Measurements from ENCODE around the gene FRMD7. TPM values are rescaled to one million over a fixed set of nuclear protein-coding genes. Genes with fewer than 3 reads are reported as not detected.

Gene FRMD7
- total RNA-seq, 1 experiment from 2014 or later, result not detected

DNA sequence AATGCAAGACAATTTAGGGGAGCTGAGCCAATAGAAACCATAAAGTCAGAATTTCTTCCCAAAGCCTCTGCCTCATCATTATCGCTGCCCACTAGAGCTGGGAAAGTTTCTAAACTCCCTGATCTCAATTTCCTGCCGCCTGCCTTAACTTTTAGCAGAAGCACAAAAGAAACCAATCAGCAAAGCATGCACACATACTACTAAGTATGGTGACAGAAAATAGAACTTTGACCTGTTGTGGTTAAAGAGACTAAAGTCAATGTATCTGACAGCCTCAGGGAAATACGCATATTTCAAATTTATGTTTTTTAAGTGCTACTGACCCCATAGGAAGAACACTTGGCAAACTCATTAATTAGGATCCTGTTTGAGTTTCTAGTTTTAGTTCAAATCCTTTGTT, 94.7 kb downstream of the FRMD7 start:
- no peaks in the 10 kb centered on the region for H3K27me3 Mint-ChIP-seq (ENCODE audit: low read depth)
- no peaks in the 10 kb centered on the region for H3K9me3 Mint-ChIP-seq
- DNase-seq (ENCODE audit: low spot score), result no peak
- H3K4me3 Mint-ChIP-seq, result no peak overlapping the region
- no peak for ATAC-seq
- no peaks in the 10 kb centered on the region for H3K36me3 Mint-ChIP-seq
- ChIA-PET POLR2A (no interaction called here), CTCF (no interaction called here)
- TF ChIP-seq NFYB (CRISPR knock-in tag; conservative IDR thresholded peaks at IDR 0.05; ENCODE audit: low read depth), result no peak
- no peak for TF ChIP-seq HMGA2 (CRISPR knock-in tag; IDR thresholded peaks at IDR 0.05)
- TF ChIP-seq NFATC4 (CRISPR knock-in tag; IDR thresholded peaks at IDR 0.05), result no peak
- TF ChIP-seq ZNF396 (CRISPR knock-in tag; IDR thresholded peaks at IDR 0.05; ENCODE audit: borderline replicate concordance), result no peak
- TF ChIP-seq, protein P1, sequence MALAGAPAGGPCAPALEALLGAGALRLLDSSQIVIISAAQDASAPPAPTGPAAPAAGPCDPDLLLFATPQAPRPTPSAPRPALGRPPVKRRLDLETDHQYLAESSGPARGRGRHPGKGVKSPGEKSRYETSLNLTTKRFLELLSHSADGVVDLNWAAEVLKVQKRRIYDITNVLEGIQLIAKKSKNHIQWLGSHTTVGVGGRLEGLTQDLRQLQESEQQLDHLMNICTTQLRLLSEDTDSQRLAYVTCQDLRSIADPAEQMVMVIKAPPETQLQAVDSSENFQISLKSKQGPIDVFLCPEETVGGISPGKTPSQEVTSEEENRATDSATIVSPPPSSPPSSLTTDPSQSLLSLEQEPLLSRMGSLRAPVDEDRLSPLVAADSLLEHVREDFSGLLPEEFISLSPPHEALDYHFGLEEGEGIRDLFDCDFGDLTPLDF (CRISPR knock-in tag; IDR thresholded peaks at IDR 0.05), result no peak
- TF ChIP-seq FOXK1 (CRISPR knock-in tag; IDR thresholded peaks at IDR 0.05), result no peak
- TF ChIP-seq, protein P2, sequence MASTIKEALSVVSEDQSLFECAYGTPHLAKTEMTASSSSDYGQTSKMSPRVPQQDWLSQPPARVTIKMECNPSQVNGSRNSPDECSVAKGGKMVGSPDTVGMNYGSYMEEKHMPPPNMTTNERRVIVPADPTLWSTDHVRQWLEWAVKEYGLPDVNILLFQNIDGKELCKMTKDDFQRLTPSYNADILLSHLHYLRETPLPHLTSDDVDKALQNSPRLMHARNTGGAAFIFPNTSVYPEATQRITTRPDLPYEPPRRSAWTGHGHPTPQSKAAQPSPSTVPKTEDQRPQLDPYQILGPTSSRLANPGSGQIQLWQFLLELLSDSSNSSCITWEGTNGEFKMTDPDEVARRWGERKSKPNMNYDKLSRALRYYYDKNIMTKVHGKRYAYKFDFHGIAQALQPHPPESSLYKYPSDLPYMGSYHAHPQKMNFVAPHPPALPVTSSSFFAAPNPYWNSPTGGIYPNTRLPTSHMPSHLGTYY (CRISPR knock-in tag; IDR thresholded peaks at IDR 0.05), result no peak
- TF ChIP-seq, protein P3, sequence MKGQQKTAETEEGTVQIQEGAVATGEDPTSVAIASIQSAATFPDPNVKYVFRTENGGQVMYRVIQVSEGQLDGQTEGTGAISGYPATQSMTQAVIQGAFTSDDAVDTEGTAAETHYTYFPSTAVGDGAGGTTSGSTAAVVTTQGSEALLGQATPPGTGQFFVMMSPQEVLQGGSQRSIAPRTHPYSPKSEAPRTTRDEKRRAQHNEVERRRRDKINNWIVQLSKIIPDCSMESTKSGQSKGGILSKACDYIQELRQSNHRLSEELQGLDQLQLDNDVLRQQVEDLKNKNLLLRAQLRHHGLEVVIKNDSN (CRISPR knock-in tag; IDR thresholded peaks at IDR 0.05), result no peak
- peaks cover 67% of the 10 kb centered on the region for H3K4me1 Mint-ChIP-seq
- H3K27ac Mint-ChIP-seq, result no peak overlapping the region

DNA sequence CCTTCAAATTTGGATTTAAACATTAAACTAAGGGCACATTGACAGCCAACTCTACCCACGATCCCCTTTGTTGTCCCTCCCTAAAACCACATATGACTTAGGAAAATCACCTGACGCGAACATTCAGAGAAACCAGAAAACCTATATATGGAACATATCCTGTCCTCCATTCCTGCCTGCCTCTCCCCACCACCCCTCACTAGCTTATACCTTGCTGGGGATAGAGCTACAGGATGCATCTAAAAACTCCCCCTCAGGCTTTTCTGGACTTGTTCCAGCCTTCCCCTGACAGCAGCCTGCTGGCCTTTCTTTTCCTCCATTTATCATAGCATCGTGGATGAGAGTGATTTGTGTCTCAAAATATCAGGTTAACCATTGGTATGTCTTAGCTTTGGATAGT, 96.0 kb downstream of the FRMD7 start:
- POLR2A ChIA-PET, result no interaction called here
- Mint-ChIP-seq H3K27ac (no peak overlapping the region), H3K9me3 (no peaks in the 10 kb centered on the region), H3K4me1 (peaks cover 66% of the 10 kb centered on the region), H3K27me3 (ENCODE audit: low read depth) (no peaks in the 10 kb centered on the region), H3K36me3 (no peaks in the 10 kb centered on the region), H3K4me3 (no peak overlapping the region)
- ATAC-seq (no peak), DNase-seq (ENCODE audit: low spot score) (no peak)
- TF ChIP-seq ZNF219 (CRISPR knock-in tag; IDR thresholded peaks at IDR 0.05; ENCODE audit: borderline replicate concordance), result no peak
- TF ChIP-seq FOXJ3 (CRISPR knock-in tag; IDR thresholded peaks at IDR 0.05; ENCODE audit: borderline replicate concordance), result no peak
- no peak for TF ChIP-seq MXD4 (CRISPR knock-in tag; IDR thresholded peaks at IDR 0.05; ENCODE audit: borderline replicate concordance)
- TF ChIP-seq, protein P4, sequence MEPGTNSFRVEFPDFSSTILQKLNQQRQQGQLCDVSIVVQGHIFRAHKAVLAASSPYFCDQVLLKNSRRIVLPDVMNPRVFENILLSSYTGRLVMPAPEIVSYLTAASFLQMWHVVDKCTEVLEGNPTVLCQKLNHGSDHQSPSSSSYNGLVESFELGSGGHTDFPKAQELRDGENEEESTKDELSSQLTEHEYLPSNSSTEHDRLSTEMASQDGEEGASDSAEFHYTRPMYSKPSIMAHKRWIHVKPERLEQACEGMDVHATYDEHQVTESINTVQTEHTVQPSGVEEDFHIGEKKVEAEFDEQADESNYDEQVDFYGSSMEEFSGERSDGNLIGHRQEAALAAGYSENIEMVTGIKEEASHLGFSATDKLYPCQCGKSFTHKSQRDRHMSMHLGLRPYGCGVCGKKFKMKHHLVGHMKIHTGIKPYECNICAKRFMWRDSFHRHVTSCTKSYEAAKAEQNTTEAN (CRISPR knock-in tag; IDR thresholded peaks at IDR 0.05), result no peak
- no peak for TF ChIP-seq ZNF423 (CRISPR knock-in tag; IDR thresholded peaks at IDR 0.05)
- CTCF ChIA-PET, result no interaction called here

DNA sequence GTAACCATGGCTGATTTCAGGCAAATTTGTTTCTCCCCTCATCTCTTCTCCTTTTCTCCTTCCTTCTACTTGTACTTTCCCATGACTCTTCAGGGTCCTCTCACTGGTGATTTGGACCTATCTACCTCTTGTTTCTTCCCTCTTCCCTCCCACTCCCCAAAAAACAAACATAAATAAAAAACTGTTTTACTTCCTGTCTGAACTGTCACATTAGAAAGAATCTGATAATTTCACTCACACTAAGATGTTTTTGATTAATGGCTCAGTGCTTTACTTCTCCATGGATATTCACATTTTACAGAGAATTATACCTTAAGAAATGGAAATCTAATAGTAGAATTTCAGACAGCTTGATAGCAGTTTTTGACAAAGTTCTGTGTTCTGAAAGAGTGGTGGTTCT, 97.6 kb downstream of the FRMD7 start:
- Mint-ChIP-seq H3K4me3 (no peak overlapping the region), H3K9me3 (no peaks in the 10 kb centered on the region), H3K36me3 (no peaks in the 10 kb centered on the region), H3K4me1 (peaks cover 74% of the 10 kb centered on the region), H3K27me3 (ENCODE audit: low read depth) (no peaks in the 10 kb centered on the region), H3K27ac (no peak overlapping the region)
- ChIA-PET POLR2A (no interaction called here), CTCF (no interaction called here)
- ATAC-seq, result no peak
- no peak for DNase-seq (ENCODE audit: low spot score)
- TF ChIP-seq TCF7 (CRISPR knock-in tag; IDR thresholded peaks at IDR 0.05; ENCODE audit: low read depth) (no peak), NR3C1 (CRISPR knock-in tag; conservative IDR thresholded peaks at IDR 0.05; ENCODE audit: low read depth) (no peak), ATF1 (CRISPR knock-in tag; IDR thresholded peaks at IDR 0.05) (no peak), NFE2L1 (CRISPR knock-in tag; IDR thresholded peaks at IDR 0.05) (no peak), FOXJ3 (CRISPR knock-in tag; IDR thresholded peaks at IDR 0.05; ENCODE audit: borderline replicate concordance) (no peak), ESRRA (CRISPR knock-in tag; IDR thresholded peaks at IDR 0.05; ENCODE audit: borderline replicate concordance) (no peak), ZBTB21 (CRISPR knock-in tag; IDR thresholded peaks at IDR 0.05; ENCODE audit: borderline replicate concordance) (no peak), ZNF219 (CRISPR knock-in tag; IDR thresholded peaks at IDR 0.05; ENCODE audit: borderline replicate concordance) (no peak), ZNF423 (CRISPR knock-in tag; IDR thresholded peaks at IDR 0.05) (no peak)
- TF ChIP-seq, protein P5, sequence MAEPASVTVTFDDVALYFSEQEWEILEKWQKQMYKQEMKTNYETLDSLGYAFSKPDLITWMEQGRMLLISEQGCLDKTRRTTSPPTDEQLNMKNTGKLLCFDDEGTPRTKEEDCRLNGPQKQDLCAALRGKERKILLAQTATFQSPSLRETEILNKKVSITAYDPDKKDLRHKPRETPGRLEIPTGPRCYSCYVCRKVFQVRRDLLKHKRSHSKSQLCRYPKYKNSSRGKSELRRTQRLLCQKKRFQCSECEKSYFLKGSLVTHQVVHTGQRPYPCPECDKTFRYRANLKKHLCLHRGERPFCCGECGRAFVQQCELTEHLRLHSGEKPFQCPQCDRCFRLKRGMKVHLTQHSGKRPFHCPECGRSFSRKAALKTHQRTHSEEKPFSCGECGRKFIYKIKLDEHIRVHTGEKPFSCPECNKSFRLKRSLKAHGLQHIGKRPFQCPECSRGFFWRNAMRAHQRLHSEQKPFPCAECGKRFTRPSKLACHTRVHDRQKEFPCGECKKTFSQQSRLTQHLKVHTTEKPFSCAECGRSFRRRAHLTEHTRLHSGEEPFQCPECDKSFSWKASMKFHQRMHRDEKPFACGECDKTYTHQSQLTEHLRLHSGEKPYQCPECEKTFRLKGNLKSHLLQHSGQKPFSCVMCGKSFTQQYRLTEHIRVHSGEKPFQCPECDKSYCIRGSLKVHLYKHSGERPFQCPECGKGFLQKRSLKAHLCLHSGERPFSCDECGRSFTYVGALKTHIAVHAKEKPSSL (CRISPR knock-in tag; conservative IDR thresholded peaks at IDR 0.05), result no peak
- TF ChIP-seq, protein P6, sequence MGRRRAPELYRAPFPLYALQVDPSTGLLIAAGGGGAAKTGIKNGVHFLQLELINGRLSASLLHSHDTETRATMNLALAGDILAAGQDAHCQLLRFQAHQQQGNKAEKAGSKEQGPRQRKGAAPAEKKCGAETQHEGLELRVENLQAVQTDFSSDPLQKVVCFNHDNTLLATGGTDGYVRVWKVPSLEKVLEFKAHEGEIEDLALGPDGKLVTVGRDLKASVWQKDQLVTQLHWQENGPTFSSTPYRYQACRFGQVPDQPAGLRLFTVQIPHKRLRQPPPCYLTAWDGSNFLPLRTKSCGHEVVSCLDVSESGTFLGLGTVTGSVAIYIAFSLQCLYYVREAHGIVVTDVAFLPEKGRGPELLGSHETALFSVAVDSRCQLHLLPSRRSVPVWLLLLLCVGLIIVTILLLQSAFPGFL (CRISPR knock-in tag; IDR thresholded peaks at IDR 0.05; ENCODE audit: borderline replicate concordance), result no peak
- TF ChIP-seq, protein P7, sequence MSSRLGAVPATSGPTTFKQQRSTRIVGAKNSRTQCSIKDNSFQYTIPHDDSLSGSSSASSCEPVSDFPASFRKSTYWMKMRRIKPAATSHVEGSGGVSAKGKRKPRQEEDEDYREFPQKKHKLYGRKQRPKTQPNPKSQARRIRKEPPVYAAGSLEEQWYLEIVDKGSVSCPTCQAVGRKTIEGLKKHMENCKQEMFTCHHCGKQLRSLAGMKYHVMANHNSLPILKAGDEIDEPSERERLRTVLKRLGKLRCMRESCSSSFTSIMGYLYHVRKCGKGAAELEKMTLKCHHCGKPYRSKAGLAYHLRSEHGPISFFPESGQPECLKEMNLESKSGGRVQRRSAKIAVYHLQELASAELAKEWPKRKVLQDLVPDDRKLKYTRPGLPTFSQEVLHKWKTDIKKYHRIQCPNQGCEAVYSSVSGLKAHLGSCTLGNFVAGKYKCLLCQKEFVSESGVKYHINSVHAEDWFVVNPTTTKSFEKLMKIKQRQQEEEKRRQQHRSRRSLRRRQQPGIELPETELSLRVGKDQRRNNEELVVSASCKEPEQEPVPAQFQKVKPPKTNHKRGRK (CRISPR knock-in tag; IDR thresholded peaks at IDR 0.05; ENCODE audit: borderline replicate concordance), result no peak

Measured in WTC11 (cell line).